A673 (cell line): ENCODE measurements around the gene LIPJ. TPM values are rescaled to one million over a fixed set of nuclear protein-coding genes. Genes with fewer than 3 reads are reported as not detected.

Experiments used
- BruUV-seq: library from RNA; stranded (reverse); fragments of 400-500 nt; replicated peaks from 2 replicates; lab custom pipeline; 2021; lab: Mats Ljungman, UMichigan
- CTCF ChIA-PET: fragments of 300-600 bp; sonication (Branson Sonifier 250); formaldehyde crosslinking; loops from one replicate; lab custom pipeline; 2022; ENCODE audit warnings: antibody characterized with exemption; lab: Charles Lee
- POLR2A ChIA-PET: fragments of 300-600 bp; sonication (Branson Sonifier 250); formaldehyde crosslinking; loops from one replicate; lab custom pipeline; 2022; ENCODE audit warnings: antibody characterized with exemption; ENCODE audit not compliant: low non-redundant PET; lab: Charles Lee
- DNase-seq: peaks from one replicate; pipeline ENCODE4 v3.0.0-alpha.2; 2015; ENCODE audit warnings: low spot score
- H3K27ac ChIP-seq: fragments of 200-600 bp; sonication (generic); 2 replicates; pipeline ENCODE4 v1.5.1; 2016; ENCODE audit warnings: mixed run types, low read depth, mild to moderate bottlenecking, mixed read lengths, antibody characterized with exemption, low read length; ENCODE audit not compliant: poor library complexity, severe bottlenecking
- H3K27me3 ChIP-seq: fragments of 200-600 bp; sonication (generic); replicated peaks from 2 replicates; pipeline ENCODE4 v1.6.1; 2017; ENCODE audit warnings: mixed run types, low read depth, mild to moderate bottlenecking, mixed read lengths, antibody characterized with exemption, low read length; ENCODE audit not compliant: insufficient read depth, poor library complexity
- H3K36me3 ChIP-seq: fragments of 200-600 bp; sonication (generic); 2 replicates; pipeline ENCODE4 v1.6.1; 2016; ENCODE audit warnings: mixed run types, mild to moderate bottlenecking, mixed read lengths, antibody characterized with exemption, low read length; ENCODE audit not compliant: insufficient read depth, poor library complexity, severe bottlenecking
- H3K4me1 ChIP-seq: fragments of 200-600 bp; sonication (generic); 2 replicates; pipeline ENCODE4 v1.6.1; 2017; ENCODE audit warnings: mixed run types, mild to moderate bottlenecking, mixed read lengths, antibody characterized with exemption, low read length; ENCODE audit not compliant: insufficient read depth, poor library complexity, severe bottlenecking
- H3K4me3 ChIP-seq: fragments of 200-600 bp; sonication (generic); 2 replicates; pipeline ENCODE4 v1.5.1; 2016; ENCODE audit warnings: low read depth, mixed run types, mild to moderate bottlenecking, mixed read lengths, low read length; ENCODE audit not compliant: poor library complexity, severe bottlenecking
- H3K9me3 ChIP-seq: fragments of 200-600 bp; sonication (generic); 2 replicates; pipeline ENCODE4 v1.6.1; 2016; ENCODE audit warnings: mixed run types, low read depth, mild to moderate bottlenecking, mixed read lengths, antibody characterized with exemption, low read length; ENCODE audit not compliant: poor library complexity, severe bottlenecking
- CTCF ChIP-seq: fragments of 300-800, 200-600 bp; sonication (generic); conservative IDR thresholded peaks from 2 replicates; pipeline ENCODE4 v1.5.1; 2017; ENCODE audit warnings: low read depth, mild to moderate bottlenecking, antibody characterized with exemption, low read length, moderate library complexity, mixed read lengths
- EZH2 ChIP-seq: fragments of 200-600 bp; sonication (generic); IDR thresholded peaks from 2 replicates; pipeline ENCODE4 v1.6.1; 2017; ENCODE audit warnings: borderline replicate concordance, low read depth, mild to moderate bottlenecking, mixed read lengths, antibody characterized with exemption, low read length; ENCODE audit not compliant: poor library complexity, severe bottlenecking
- intact Hi-C: fragments of 100-400 bp; cut with micrococcal nuclease; formaldehyde crosslinking; loops from one replicate; pipeline ENCODE4 v1.10.0; 2022; ENCODE audit not compliant: unreplicated experiment
- total RNA-seq: library from RNA; stranded (reverse); gene quantifications from 2 replicates; pipeline ENCODE4 v1.2.3, GENCODE V29; 2021

Gene LIPJ
- total RNA-seq, 1 experiment from 2014 or later, result 0.11 TPM

- TF ChIP-seq CTCF (no peak), EZH2 (no peak)
- BruUV-seq, result no TSS peak
- no peak overlapping the region for H3K4me3 ChIP-seq
- no peaks in the 10 kb centered on the region for H3K27me3 ChIP-seq
- peaks cover 11% of the 10 kb centered on the region for H3K4me1 ChIP-seq
- H3K27ac ChIP-seq, result no peak overlapping the region
- ChIA-PET POLR2A (no interaction called here), CTCF (no interaction called here)
- DNase-seq, result no peak
- H3K36me3 ChIP-seq, result no peaks in the 10 kb centered on the region
- intact Hi-C loops, result loop anchor here (10.0 kb wide), 2 partner anchors 442 to 902 kb away; partner anchors contain the start of gene PAPSS2
- no peaks in the 10 kb centered on the region for H3K9me3 ChIP-seq
Observed at GRCh38 chr10:88557256-88557655, 29.3 kb upstream of the LIPJ start.

- Histone ChIP-seq H3K36me3 (no peaks in the 10 kb centered on the region), H3K9me3 (no peaks in the 10 kb centered on the region), H3K4me3 (no peak overlapping the region), H3K4me1 (peaks cover 11% of the 10 kb centered on the region), H3K27ac (no peak overlapping the region), H3K27me3 (no peaks in the 10 kb centered on the region)
- peak; percentile 61 for DNase-seq
- ChIA-PET CTCF (no interaction called here), POLR2A (no interaction called here)
- no TSS peak for BruUV-seq
- intact Hi-C loops, result loop anchor here (10.0 kb wide), 2 partner anchors 443 to 903 kb away; partner anchors contain the start of gene PAPSS2
- TF ChIP-seq CTCF, result no peak
- TF ChIP-seq EZH2, result no peak
Observed at GRCh38 chr10:88557658-88558057, 28.9 kb upstream of the LIPJ start.

DNA sequence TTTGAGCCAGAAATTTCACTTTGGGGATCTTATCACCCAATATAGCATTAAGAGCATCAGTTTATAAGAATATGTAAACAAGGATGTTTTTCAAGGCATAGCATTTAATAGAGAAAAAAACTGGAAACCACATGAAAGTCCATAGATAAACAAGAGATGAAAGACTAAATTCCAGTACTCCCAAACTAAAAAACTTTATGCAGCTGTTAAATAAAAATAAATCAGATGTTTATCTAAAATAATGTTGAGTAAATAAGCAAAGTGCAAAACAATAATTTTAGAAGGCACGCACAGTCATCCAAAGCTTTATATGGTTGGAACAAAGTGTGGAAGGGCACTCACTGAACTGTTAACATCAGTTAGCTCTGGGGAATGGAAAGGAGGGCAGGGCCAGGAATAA is 24.4 kb upstream of the LIPJ start:
- intact Hi-C loops, result no loop called here
- no TSS peak for BruUV-seq

More for the DNA sequence above, 24.4 kb upstream of the LIPJ start:
- Histone ChIP-seq H3K36me3 (no peaks in the 10 kb centered on the region), H3K4me3 (no peak overlapping the region), H3K4me1 (peaks cover 11% of the 10 kb centered on the region), H3K27me3 (no peaks in the 10 kb centered on the region), H3K27ac (no peak overlapping the region), H3K9me3 (no peaks in the 10 kb centered on the region)
- ChIA-PET CTCF (no interaction called here), POLR2A (no interaction called here)
- no peak for DNase-seq
- TF ChIP-seq CTCF (no peak), EZH2 (no peak)
